A549 (cell line): Measurements from ENCODE around the gene YWHAG. TPM values are rescaled to one million over a fixed set of nuclear protein-coding genes. Genes with fewer than 3 reads are reported as not detected.

Experiments used
- ATAC-seq, 2 experiments: fragments of 200-7000 bp in 1 of 2; fragments of >200 bp in 1 of 2; cut with Nextera tagmentation in 1 of 2; cut with Tn5 transposase in 1 of 2; 3 replicates each; pipeline versions ENCODE4 v1.8.0 to v1.9.1; 2018 to 2020; ENCODE audit warnings: mild to moderate bottlenecking in 1 of 2, moderate library complexity in 1 of 2
- CTCF ChIA-PET: fragments of 300-600 bp; sonication (Branson Sonifier 250); formaldehyde crosslinking; extraction: SDS; loops from one replicate; lab custom pipeline; 2021; ENCODE audit warnings: antibody characterized with exemption, inconsistent platforms; lab: Yijun Ruan, JAX
- POLR2A ChIA-PET: fragments of 350-600 bp; formaldehyde crosslinking; extraction: SDS; loops from one replicate; lab custom pipeline; 2021; ENCODE audit warnings: antibody characterized with exemption, inconsistent platforms; lab: Yijun Ruan, JAX
- DNase-seq, 2 experiments: peaks; one replicate each; pipeline versions ENCODE4 v3.0.0 to v3.0.0-alpha.2; 2011 to 2016; ENCODE audit warnings: low read depth in 1 of 2, low spot score in 1 of 2
- FAIRE-seq: peaks from 2 replicates; lab custom pipeline; 2011; peaks lifted over from hg19 to GRCh38; lab: Jason Lieb, UNC
- H3K27ac ChIP-seq, 2 experiments: fragments of >200 bp; sonication (Bioruptor Twin); formaldehyde crosslinking; 3 replicates each; pipeline ENCODE4 v1.5.1; 2016 to 2017
- H3K4me1 ChIP-seq: fragments of >200 bp; sonication (Bioruptor Twin); formaldehyde crosslinking; 3 replicates; pipeline ENCODE4 v1.6.1; 2016
- H3K4me2 ChIP-seq: fragments of >200 bp; sonication (Bioruptor Twin); formaldehyde crosslinking; 3 replicates; pipeline ENCODE4 v1.6.1; 2016
- H3K4me3 ChIP-seq: fragments of >200 bp; sonication (Bioruptor Twin); formaldehyde crosslinking; 3 replicates; pipeline ENCODE4 v1.5.1; 2016
- H3K9me3 ChIP-seq: fragments of >200 bp; sonication (Bioruptor Twin); formaldehyde crosslinking; 3 replicates; pipeline ENCODE4 v1.6.1; 2016
- BHLHE40 ChIP-seq: IDR thresholded peaks from 2 replicates; pipeline ENCODE4 v1.6.1; 2012; ENCODE audit warnings: low read depth, low read length, inconsistent platforms
- CBX8 ChIP-seq: fragments of 200-600 bp; sonication (generic); IDR thresholded peaks from 2 replicates; pipeline ENCODE4 v1.6.1; 2016
- CEBPB ChIP-seq, 2 experiments: fragments of >200 bp in 1 of 2; sonication (Bioruptor Twin) in 1 of 2; formaldehyde crosslinking in 1 of 2; IDR thresholded peaks; 2 replicates each; pipeline ENCODE4 v1.6.1; 2012 to 2016
- CHD2 ChIP-seq: fragments of 150-350 bp; IDR thresholded peaks from 2 replicates; pipeline ENCODE4 v1.6.1; 2014; ENCODE audit warnings: low read length; ENCODE audit not compliant: partially characterized antibody
- EHF ChIP-seq: fragments of 250-450 bp; sonication (Bioruptor Pico); IDR thresholded peaks from 2 replicates; pipeline ENCODE4 v1.5.0; 2020; ENCODE audit warnings: mild to moderate bottlenecking
- EP300 ChIP-seq, 2 experiments: fragments of >200 bp; sonication (Bioruptor Twin); formaldehyde crosslinking; IDR thresholded peaks; 2 replicates in 1 of 2; 3 replicates in 1 of 2; pipeline ENCODE4 v1.6.1; 2016 to 2017
- FOSB ChIP-seq: fragments of 250-450 bp; sonication (Bioruptor Pico); IDR thresholded peaks from 2 replicates; pipeline ENCODE4 v1.5.0; 2020; ENCODE audit warnings: mild to moderate bottlenecking, moderate library complexity
- FOXS1 ChIP-seq: fragments of 250-450 bp; sonication (Bioruptor Pico); IDR thresholded peaks from 2 replicates; pipeline ENCODE4 v1.5.0; 2020; ENCODE audit warnings: mild to moderate bottlenecking, moderate library complexity
- GATA3 ChIP-seq: IDR thresholded peaks from 2 replicates; pipeline ENCODE4 v1.6.1; 2012; ENCODE audit warnings: borderline replicate concordance
- HOXA7 ChIP-seq: fragments of 250-450 bp; sonication (Bioruptor Pico); IDR thresholded peaks from 2 replicates; pipeline ENCODE4 v1.5.0; 2020; ENCODE audit warnings: mild to moderate bottlenecking, moderate library complexity
- HOXB13 ChIP-seq: fragments of 250-450 bp; sonication (Bioruptor Pico); IDR thresholded peaks from 2 replicates; pipeline ENCODE4 v1.5.0; 2020; ENCODE audit warnings: low read depth, mild to moderate bottlenecking, moderate library complexity
- HOXB5 ChIP-seq: fragments of 250-450 bp; sonication (Bioruptor Pico); IDR thresholded peaks from 2 replicates; pipeline ENCODE4 v1.5.0; 2020; ENCODE audit warnings: mild to moderate bottlenecking, moderate library complexity
- JUN ChIP-seq, 2 experiments: fragments of >200 bp; sonication (Bioruptor Twin); formaldehyde crosslinking; IDR thresholded peaks; 2 replicates in 1 of 2; 3 replicates in 1 of 2; pipeline ENCODE4 v1.6.1; 2016 to 2017
- MAFK ChIP-seq: fragments of 450-650 bp; IDR thresholded peaks from 2 replicates; pipeline ENCODE4 v1.6.1; 2014; ENCODE audit not compliant: partially characterized antibody
- MYC ChIP-seq: IDR thresholded peaks from 2 replicates; pipeline ENCODE4 v1.6.1; 2012; ENCODE audit warnings: mild to moderate bottlenecking, inconsistent platforms, low read length, improper control_type of control experiment, borderline replicate concordance
- POLR2AphosphoS2 ChIP-seq: conservative IDR thresholded peaks from 2 replicates; pipeline ENCODE4 v1.6.1; 2012; ENCODE audit warnings: low read length, improper control_type of control experiment, inconsistent platforms
- RARB ChIP-seq: fragments of 250-450 bp; sonication (Bioruptor Pico); IDR thresholded peaks from 2 replicates; pipeline ENCODE4 v1.8.0; 2021; ENCODE audit warnings: mild to moderate bottlenecking, moderate library complexity
- RCOR1 ChIP-seq: fragments of 150-350 bp; IDR thresholded peaks from 2 replicates; pipeline ENCODE4 v1.6.1; 2014; ENCODE audit warnings: antibody characterized with exemption, low read length, low read depth
- RNF2 ChIP-seq: fragments of 200-600 bp; sonication (generic); IDR thresholded peaks from 2 replicates; pipeline ENCODE4 v1.6.1; 2016; ENCODE audit warnings: low read depth, mild to moderate bottlenecking, antibody characterized with exemption, moderate library complexity, borderline replicate concordance
- TP53 ChIP-seq: fragments of 250-450 bp; sonication (Bioruptor Pico); IDR thresholded peaks from 2 replicates; pipeline ENCODE4 v1.5.0; 2021; ENCODE audit warnings: mild to moderate bottlenecking, moderate library complexity
- ZC3H11A ChIP-seq: fragments of 450-650 bp; IDR thresholded peaks from 2 replicates; pipeline ENCODE4 v1.6.1; 2014; ENCODE audit warnings: antibody characterized with exemption, mild to moderate bottlenecking
- ZFP36 ChIP-seq: fragments of 450-650 bp; IDR thresholded peaks from 2 replicates; pipeline ENCODE4 v1.6.1; 2014; ENCODE audit warnings: borderline replicate concordance; ENCODE audit not compliant: partially characterized antibody
- ZSCAN20 ChIP-seq: fragments of 250-450 bp; sonication (Bioruptor Pico); IDR thresholded peaks from 2 replicates; pipeline ENCODE4 v1.8.0; 2022; ENCODE audit warnings: mild to moderate bottlenecking, moderate library complexity
- WGBS: methylation state at CpG from one replicate; pipeline ENCODE4 v1.1.6; 2017; ENCODE audit errors: missing lambda C conversion rate; 5-methylcytosine and 5-hydroxymethylcytosine counted together
- polyA plus RNA-seq, 4 experiments: library from polyadenylated mRNA; depleted of rRNA in 3 of 4; stranded (reverse); fragments of >200 nt; fragmentation: RNase III in 1 of 4; extraction: RNeasy Plus Mini Kit Qiagen cat#74134 plus additional on column Dnase treatment in 1 of 4; gene quantifications; 2 replicates in 3 of 4; 3 replicates in 1 of 4; pipeline ENCODE4 v1.2.3, GENCODE V29; 2011 to 2017
- TF ChIP-seq, protein P1 (sequence below): fragments of 450-650 bp; IDR thresholded peaks from 2 replicates; pipeline ENCODE4 v1.6.1; 2014; ENCODE audit warnings: antibody characterized with exemption
- TF ChIP-seq, protein P2 (sequence below): IDR thresholded peaks from 2 replicates; pipeline ENCODE4 v1.6.1; 2012
- TF ChIP-seq, protein P3 (sequence below): fragments of 200-600 bp; sonication (generic); IDR thresholded peaks from 2 replicates; pipeline ENCODE4 v1.6.1; 2016; ENCODE audit warnings: antibody characterized with exemption, mild to moderate bottlenecking, moderate library complexity
- TF ChIP-seq, protein P4 (sequence below): fragments of 250-450 bp; sonication (Bioruptor Pico); IDR thresholded peaks from 2 replicates; pipeline ENCODE4 v1.5.0; 2020; ENCODE audit warnings: low read depth, mild to moderate bottlenecking, moderate library complexity
- TF ChIP-seq, protein P5 (sequence below): fragments of >200 bp; sonication (Bioruptor Twin); formaldehyde crosslinking; IDR thresholded peaks from 3 replicates; pipeline ENCODE4 v1.5.1; 2016
- TF ChIP-seq, protein P6 (sequence below): fragments of >200 bp; sonication (Bioruptor Twin); formaldehyde crosslinking; IDR thresholded peaks from 3 replicates; pipeline ENCODE4 v1.6.1; 2016

The YWHAG gene
- polyA plus RNA-seq, 2 of the 4 experiments (the other 2 are of a cell fraction), result 141 to 302 TPM

DNA sequence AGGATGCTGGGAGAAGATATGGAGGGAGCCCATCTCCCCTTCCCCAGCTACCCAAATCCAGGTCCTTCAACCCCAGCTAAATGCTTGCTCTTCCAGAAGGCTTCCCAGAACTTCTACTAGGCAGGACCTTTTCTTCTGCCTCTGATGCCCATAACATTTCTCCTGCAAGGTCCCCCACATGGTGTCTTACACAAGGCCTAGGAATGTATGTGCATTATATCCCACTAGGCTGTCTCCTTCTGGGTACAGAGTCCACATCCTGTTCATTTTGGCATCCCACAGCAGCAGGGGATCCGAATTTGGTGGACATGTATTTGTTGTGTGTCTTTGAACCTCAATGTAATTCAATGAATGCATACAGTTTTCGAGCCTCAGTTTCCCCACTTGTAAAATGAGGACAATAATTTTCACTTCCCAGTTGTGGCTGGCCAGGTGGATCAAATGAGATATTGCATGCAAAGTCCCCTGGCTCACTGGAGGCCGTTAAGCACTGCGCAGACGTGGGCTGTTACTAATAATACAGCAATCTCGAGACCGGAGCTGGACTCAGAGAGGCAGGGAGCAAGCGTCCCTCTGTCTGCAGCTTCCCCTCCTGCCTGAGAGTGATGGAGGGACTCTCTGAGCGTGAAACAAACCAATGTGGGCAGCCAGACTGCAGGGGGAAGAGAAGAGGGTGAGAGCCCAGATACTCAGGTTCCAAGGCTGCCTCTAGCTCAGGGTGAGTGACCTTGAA, 18.6 kb upstream of the YWHAG start:
- H3K4me3 ChIP-seq, result no peak overlapping the region
- H3K4me2 ChIP-seq, result peak overlapping the region; percentile 59
- peaks cover 60% of the 10 kb centered on the region for H3K4me1 ChIP-seq
- H3K9me3 ChIP-seq, result no peaks in the 10 kb centered on the region
- TF ChIP-seq CEBPB (IDR thresholded peaks at IDR 0.05) (0 out of 4 replicates have a peak, but pooled peaks of 1 of the 2 experiments have one; percentile 8), RNF2 (no peak), BHLHE40 (no peak), ZC3H11A (no peak), HOXB5 (CRISPR knock-in tag) (peak; percentile 23; the same call in 1 of the 2 replicates), GATA3 (0 out of 2 replicates have a peak, but pooled peaks have one; percentile 4), POLR2AphosphoS2 (no peak), ZSCAN20 (CRISPR knock-in tag) (no peak), CBX8 (no peak), EP300 (IDR thresholded peaks at IDR 0.05) (no peak), MAFK (no peak), MYC (no peak; the same call in 1 of the 2 replicates), HOXA7 (CRISPR knock-in tag) (no peak), ZFP36 (no peak), JUN (IDR thresholded peaks at IDR 0.05) (0 out of 5 replicates have a peak, but pooled peaks of 1 of the 2 experiments have one; percentile 26), EHF (no peak), TP53 (CRISPR knock-in tag) (no peak), FOXS1 (CRISPR knock-in tag) (no peak), RARB (CRISPR knock-in tag) (no peak), HOXB13 (CRISPR knock-in tag) (no peak), RCOR1 (no peak), CHD2 (no peak), FOSB (CRISPR knock-in tag) (no peak)
- TF ChIP-seq, protein P1, sequence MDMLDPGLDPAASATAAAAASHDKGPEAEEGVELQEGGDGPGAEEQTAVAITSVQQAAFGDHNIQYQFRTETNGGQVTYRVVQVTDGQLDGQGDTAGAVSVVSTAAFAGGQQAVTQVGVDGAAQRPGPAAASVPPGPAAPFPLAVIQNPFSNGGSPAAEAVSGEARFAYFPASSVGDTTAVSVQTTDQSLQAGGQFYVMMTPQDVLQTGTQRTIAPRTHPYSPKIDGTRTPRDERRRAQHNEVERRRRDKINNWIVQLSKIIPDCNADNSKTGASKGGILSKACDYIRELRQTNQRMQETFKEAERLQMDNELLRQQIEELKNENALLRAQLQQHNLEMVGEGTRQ, result no peak
- TF ChIP-seq, protein P2, sequence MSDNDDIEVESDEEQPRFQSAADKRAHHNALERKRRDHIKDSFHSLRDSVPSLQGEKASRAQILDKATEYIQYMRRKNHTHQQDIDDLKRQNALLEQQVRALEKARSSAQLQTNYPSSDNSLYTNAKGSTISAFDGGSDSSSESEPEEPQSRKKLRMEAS, result peak; percentile 25; the same call in 1 of the 2 replicates
- TF ChIP-seq, protein P3, sequence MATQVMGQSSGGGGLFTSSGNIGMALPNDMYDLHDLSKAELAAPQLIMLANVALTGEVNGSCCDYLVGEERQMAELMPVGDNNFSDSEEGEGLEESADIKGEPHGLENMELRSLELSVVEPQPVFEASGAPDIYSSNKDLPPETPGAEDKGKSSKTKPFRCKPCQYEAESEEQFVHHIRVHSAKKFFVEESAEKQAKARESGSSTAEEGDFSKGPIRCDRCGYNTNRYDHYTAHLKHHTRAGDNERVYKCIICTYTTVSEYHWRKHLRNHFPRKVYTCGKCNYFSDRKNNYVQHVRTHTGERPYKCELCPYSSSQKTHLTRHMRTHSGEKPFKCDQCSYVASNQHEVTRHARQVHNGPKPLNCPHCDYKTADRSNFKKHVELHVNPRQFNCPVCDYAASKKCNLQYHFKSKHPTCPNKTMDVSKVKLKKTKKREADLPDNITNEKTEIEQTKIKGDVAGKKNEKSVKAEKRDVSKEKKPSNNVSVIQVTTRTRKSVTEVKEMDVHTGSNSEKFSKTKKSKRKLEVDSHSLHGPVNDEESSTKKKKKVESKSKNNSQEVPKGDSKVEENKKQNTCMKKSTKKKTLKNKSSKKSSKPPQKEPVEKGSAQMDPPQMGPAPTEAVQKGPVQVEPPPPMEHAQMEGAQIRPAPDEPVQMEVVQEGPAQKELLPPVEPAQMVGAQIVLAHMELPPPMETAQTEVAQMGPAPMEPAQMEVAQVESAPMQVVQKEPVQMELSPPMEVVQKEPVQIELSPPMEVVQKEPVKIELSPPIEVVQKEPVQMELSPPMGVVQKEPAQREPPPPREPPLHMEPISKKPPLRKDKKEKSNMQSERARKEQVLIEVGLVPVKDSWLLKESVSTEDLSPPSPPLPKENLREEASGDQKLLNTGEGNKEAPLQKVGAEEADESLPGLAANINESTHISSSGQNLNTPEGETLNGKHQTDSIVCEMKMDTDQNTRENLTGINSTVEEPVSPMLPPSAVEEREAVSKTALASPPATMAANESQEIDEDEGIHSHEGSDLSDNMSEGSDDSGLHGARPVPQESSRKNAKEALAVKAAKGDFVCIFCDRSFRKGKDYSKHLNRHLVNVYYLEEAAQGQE, result no peak
- TF ChIP-seq, protein P4, sequence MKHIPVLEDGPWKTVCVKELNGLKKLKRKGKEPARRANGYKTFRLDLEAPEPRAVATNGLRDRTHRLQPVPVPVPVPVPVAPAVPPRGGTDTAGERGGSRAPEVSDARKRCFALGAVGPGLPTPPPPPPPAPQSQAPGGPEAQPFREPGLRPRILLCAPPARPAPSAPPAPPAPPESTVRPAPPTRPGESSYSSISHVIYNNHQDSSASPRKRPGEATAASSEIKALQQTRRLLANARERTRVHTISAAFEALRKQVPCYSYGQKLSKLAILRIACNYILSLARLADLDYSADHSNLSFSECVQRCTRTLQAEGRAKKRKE (CRISPR knock-in tag), result no peak
- TF ChIP-seq, protein P5, sequence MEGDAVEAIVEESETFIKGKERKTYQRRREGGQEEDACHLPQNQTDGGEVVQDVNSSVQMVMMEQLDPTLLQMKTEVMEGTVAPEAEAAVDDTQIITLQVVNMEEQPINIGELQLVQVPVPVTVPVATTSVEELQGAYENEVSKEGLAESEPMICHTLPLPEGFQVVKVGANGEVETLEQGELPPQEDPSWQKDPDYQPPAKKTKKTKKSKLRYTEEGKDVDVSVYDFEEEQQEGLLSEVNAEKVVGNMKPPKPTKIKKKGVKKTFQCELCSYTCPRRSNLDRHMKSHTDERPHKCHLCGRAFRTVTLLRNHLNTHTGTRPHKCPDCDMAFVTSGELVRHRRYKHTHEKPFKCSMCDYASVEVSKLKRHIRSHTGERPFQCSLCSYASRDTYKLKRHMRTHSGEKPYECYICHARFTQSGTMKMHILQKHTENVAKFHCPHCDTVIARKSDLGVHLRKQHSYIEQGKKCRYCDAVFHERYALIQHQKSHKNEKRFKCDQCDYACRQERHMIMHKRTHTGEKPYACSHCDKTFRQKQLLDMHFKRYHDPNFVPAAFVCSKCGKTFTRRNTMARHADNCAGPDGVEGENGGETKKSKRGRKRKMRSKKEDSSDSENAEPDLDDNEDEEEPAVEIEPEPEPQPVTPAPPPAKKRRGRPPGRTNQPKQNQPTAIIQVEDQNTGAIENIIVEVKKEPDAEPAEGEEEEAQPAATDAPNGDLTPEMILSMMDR, result no peak
- TF ChIP-seq, protein P6, sequence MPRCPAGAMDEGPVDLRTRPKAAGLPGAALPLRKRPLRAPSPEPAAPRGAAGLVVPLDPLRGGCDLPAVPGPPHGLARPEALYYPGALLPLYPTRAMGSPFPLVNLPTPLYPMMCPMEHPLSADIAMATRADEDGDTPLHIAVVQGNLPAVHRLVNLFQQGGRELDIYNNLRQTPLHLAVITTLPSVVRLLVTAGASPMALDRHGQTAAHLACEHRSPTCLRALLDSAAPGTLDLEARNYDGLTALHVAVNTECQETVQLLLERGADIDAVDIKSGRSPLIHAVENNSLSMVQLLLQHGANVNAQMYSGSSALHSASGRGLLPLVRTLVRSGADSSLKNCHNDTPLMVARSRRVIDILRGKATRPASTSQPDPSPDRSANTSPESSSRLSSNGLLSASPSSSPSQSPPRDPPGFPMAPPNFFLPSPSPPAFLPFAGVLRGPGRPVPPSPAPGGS, result 0 out of 3 replicates have a peak, but pooled peaks have one; percentile 26
- FAIRE-seq (no peak), DNase-seq (peak in 1 of 2 experiments; percentile 70), ATAC-seq (peak; percentile 21 to 34; a peak in 4 of 6 replicates)
- H3K27ac ChIP-seq, result peak overlapping the region; percentile 89 to 96
- ChIA-PET CTCF (interaction anchor here (0.6 to 4.9 kb wide), 4 partner anchors 12 to 115 kb away, joined by 3 to 28 read pairs (median 12); partner anchors contain the start of gene YWHAG), POLR2A (interaction anchor here (0.7 to 1.5 kb wide), 3 partner anchors 13 to 92 kb away, joined by 3 to 6 read pairs (median 3); no protein-coding TSS in a partner anchor)
- WGBS, result 38% methylated on average over 9 of the region's 9 CpGs
